ENCODE data around the gene TMEM106A. TPM values are rescaled to one million over a fixed set of nuclear protein-coding genes. Genes with fewer than 3 reads are reported as not detected.

The TMEM106A gene
- total and polyA plus RNA-seq, 2 of the 13 experiments (the other 11 are each of a cell fraction or from before 2014, with no cell fraction given), result 16.9 to 35.9 TPM

DNA sequence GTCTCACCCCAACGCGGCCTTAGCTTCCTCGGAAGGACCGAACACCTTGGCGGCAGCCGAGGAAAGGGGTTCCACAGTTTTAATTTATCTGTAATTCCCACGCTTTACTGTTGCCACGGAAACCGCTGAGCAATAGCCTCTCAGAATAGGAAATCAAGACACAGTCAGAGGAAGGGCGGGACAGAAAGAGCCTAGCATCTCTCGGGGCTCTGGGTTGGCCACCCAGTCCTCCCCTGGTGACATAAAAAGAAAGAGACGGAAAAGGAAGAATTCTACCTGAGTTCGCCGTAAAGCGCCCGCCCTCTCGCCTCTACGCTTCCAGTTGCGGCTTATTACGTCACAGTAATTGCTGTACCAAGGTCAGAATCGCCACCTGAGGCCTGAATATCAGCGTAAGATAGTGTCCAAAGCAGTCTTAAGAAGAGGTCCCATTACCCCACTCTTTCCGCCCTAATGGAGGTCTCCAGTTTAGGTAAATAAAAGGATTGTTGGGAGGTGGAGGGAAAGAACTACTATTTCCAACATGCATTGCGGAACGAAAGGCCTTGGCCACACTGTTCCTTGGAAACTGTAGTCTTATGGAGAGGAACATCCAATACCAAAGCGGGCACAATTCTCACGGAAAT is 41.4 kb upstream of the TMEM106A start (continued):
- TF ChIP-seq, protein P1, sequence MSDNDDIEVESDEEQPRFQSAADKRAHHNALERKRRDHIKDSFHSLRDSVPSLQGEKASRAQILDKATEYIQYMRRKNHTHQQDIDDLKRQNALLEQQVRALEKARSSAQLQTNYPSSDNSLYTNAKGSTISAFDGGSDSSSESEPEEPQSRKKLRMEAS (IDR thresholded peaks at IDR 0.05), result no peak
- TF ChIP-seq ZNF296 (CRISPR knock-in tag; conservative IDR thresholded peaks at IDR 0.05) (0 out of 2 replicates have a peak, but pooled peaks have one; percentile 16), TFAP4 (IDR thresholded peaks at IDR 0.05; ENCODE audit: borderline replicate concordance, low read depth) (no peak), MBD4 (IDR thresholded peaks at IDR 0.05; ENCODE audit: borderline replicate concordance, low read length) (no peak; the same call in 1 of the 2 replicates), GABPB1 (CRISPR knock-in tag; IDR thresholded peaks at IDR 0.05) (peak; percentile 77), RXRB (CRISPR knock-in tag; IDR thresholded peaks at IDR 0.05; ENCODE audit: borderline replicate concordance) (no peak; the same call in 1 of the 2 replicates), KAT2B (IDR thresholded peaks at IDR 0.05; ENCODE audit: borderline replicate concordance, low read depth, low read length) (no peak), SRF (IDR thresholded peaks at IDR 0.05; ENCODE audit: low read depth, low read length) (peak; percentile 14; the same call in 1 of the 2 replicates), ZNF121 (CRISPR knock-in tag; IDR thresholded peaks at IDR 0.05) (no peak), CERS6 (CRISPR knock-in tag; IDR thresholded peaks at IDR 0.05) (no peak), ZNF24 (IDR thresholded peaks at IDR 0.05) (no peak), ZNF790 (CRISPR knock-in tag; IDR thresholded peaks at IDR 0.05; ENCODE audit: borderline replicate concordance) (no peak), ETS1 (CRISPR knock-in tag; IDR thresholded peaks at IDR 0.05) (no peak), PTBP1 (IDR thresholded peaks at IDR 0.05; ENCODE audit: low read depth, low read length, poor library complexity, severe bottlenecking) (no peak), ZNF569 (CRISPR knock-in tag; IDR thresholded peaks at IDR 0.05; ENCODE audit: borderline replicate concordance) (peak; percentile 70; the same call in 1 of the 2 replicates), SMYD3 (CRISPR knock-in tag; IDR thresholded peaks at IDR 0.05) (peak; percentile 88), CC2D1A (CRISPR knock-in tag; IDR thresholded peaks at IDR 0.05) (0 out of 2 replicates have a peak, but pooled peaks have one; percentile 16), THYN1 (CRISPR knock-in tag; IDR thresholded peaks at IDR 0.05; ENCODE audit: borderline replicate concordance, low read depth) (no peak), ZKSCAN5 (CRISPR knock-in tag; IDR thresholded peaks at IDR 0.05) (no peak)
- TF ChIP-seq, protein P2, sequence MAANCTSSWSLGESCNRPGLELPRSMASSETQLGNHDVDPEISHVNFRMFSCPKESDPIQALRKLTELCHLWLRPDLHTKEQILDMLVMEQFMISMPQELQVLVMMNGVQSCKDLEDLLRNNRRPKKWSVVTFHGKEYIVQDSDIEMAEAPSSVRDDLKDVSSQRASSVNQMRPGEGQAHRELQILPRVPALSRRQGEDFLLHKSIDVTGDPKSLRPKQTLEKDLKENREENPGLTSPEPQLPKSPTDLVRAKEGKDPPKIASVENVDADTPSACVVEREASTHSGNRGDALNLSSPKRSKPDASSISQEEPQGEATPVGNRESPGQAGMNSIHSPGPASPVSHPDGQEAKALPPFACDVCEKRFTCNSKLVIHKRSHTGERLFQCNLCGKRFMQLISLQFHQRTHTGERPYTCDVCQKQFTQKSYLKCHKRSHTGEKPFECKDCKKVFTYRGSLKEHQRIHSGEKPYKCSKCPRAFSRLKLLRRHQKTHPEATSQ (CRISPR knock-in tag; IDR thresholded peaks at IDR 0.05; ENCODE audit: borderline replicate concordance), result peak; percentile 80; the same call in 1 of the 2 replicates
- TF ChIP-seq, protein P3, sequence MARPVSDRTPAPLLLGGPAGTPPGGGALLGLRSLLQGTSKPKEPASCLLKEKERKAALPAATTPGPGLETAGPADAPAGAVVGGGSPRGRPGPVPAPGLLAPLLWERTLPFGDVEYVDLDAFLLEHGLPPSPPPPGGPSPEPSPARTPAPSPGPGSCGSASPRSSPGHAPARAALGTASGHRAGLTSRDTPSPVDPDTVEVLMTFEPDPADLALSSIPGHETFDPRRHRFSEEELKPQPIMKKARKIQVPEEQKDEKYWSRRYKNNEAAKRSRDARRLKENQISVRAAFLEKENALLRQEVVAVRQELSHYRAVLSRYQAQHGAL (CRISPR knock-in tag; IDR thresholded peaks at IDR 0.05; ENCODE audit: not compliant biosample characterization), result no peak
- TF ChIP-seq, protein P4, sequence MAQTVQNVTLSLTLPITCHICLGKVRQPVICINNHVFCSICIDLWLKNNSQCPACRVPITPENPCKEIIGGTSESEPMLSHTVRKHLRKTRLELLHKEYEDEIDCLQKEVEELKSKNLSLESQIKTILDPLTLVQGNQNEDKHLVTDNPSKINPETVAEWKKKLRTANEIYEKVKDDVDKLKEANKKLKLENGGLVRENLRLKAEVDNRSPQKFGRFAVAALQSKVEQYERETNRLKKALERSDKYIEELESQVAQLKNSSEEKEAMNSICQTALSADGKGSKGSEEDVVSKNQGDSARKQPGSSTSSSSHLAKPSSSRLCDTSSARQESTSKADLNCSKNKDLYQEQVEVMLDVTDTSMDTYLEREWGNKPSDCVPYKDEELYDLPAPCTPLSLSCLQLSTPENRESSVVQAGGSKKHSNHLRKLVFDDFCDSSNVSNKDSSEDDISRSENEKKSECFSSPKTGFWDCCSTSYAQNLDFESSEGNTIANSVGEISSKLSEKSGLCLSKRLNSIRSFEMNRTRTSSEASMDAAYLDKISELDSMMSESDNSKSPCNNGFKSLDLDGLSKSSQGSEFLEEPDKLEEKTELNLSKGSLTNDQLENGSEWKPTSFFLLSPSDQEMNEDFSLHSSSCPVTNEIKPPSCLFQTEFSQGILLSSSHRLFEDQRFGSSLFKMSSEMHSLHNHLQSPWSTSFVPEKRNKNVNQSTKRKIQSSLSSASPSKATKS (CRISPR knock-in tag; IDR thresholded peaks at IDR 0.05), result no peak

Measured in HepG2 (cell line).